Keratinocyte (primary cell): ENCODE measurements around the gene TMA16. TPM values are rescaled to one million over a fixed set of nuclear protein-coding genes. Genes with fewer than 3 reads are reported as not detected.

ENCODE experiments used
- DNase-seq: peaks from one replicate; pipeline ENCODE4 v3.0.0-alpha.2; 2011; ENCODE audit warnings: low read depth, missing footprints, low spot score
- FAIRE-seq: peaks from 2 replicates; lab custom pipeline; 2011; peaks lifted over from hg19 to GRCh38; lab: Jason Lieb, UNC
- H2AFZ ChIP-seq: 2 replicates; pipeline ENCODE4 v1.6.0; 2012; ENCODE audit warnings: low read length, control low read depth, inconsistent platforms; ENCODE audit not compliant: control insufficient read depth
- H3K27ac ChIP-seq: 2 replicates; pipeline ENCODE4 v1.5.1; 2011; ENCODE audit warnings: low read length; ENCODE audit not compliant: control insufficient read depth, insufficient read depth
- H3K27me3 ChIP-seq: 3 replicates; pipeline ENCODE4 v1.6.0; 2011; ENCODE audit warnings: low read length; ENCODE audit not compliant: control insufficient read depth, insufficient read depth; ENCODE audit errors: extremely low read depth
- H3K36me3 ChIP-seq, 2 experiments: 2 replicates in 1 of 2; 3 replicates in 1 of 2; pipeline ENCODE4 v1.5.1; 2011; ENCODE audit warnings: low read length in 2 of 2, mild to moderate bottlenecking in 1 of 2; ENCODE audit not compliant: control insufficient read depth in 2 of 2, insufficient read depth in 2 of 2; ENCODE audit errors: extremely low read depth in 1 of 2
- H3K4me1 ChIP-seq: 3 replicates; pipeline ENCODE4 v1.5.1; 2011; ENCODE audit warnings: low read length; ENCODE audit not compliant: control insufficient read depth, insufficient read depth; ENCODE audit errors: extremely low read depth
- H3K4me2 ChIP-seq: 3 replicates; pipeline ENCODE4 v1.6.0; 2011; ENCODE audit warnings: low read depth, low read length; ENCODE audit not compliant: control insufficient read depth, insufficient read depth; ENCODE audit errors: extremely low read depth
- H3K4me3 ChIP-seq, 3 experiments: fragments of 200-600 bp in 1 of 3; sonication (generic) in 1 of 3; 2 replicates in 2 of 3; 3 replicates in 1 of 3; pipeline ENCODE4 v1.5.1; 2011 to 2016; ENCODE audit warnings: low read length in 3 of 3, mild to moderate bottlenecking in 3 of 3, control low read depth in 2 of 3, inconsistent platforms in 1 of 3, low read depth in 1 of 3, mixed read lengths in 1 of 3, mixed run types in 1 of 3, moderate library complexity in 1 of 3; ENCODE audit not compliant: control insufficient read depth in 2 of 3, insufficient read depth in 2 of 3; ENCODE audit errors: extremely low read depth in 1 of 3
- H3K79me2 ChIP-seq: 2 replicates; pipeline ENCODE4 v1.6.0; 2012; ENCODE audit warnings: low read length; ENCODE audit not compliant: control insufficient read depth, insufficient read depth
- H3K9ac ChIP-seq: 3 replicates; pipeline ENCODE4 v1.6.0; 2011; ENCODE audit warnings: low read length; ENCODE audit not compliant: control insufficient read depth, insufficient read depth; ENCODE audit errors: extremely low read depth
- H3K9me1 ChIP-seq: 3 replicates; pipeline ENCODE4 v1.6.0; 2011; ENCODE audit warnings: low read length; ENCODE audit not compliant: control insufficient read depth, insufficient read depth; ENCODE audit errors: extremely low read depth
- H3K9me3 ChIP-seq: 2 replicates; pipeline ENCODE4 v1.5.1; 2012; ENCODE audit warnings: low read depth, low read length; ENCODE audit not compliant: control insufficient read depth
- H4K20me1 ChIP-seq: 3 replicates; pipeline ENCODE4 v1.6.0; 2011; ENCODE audit warnings: low read length; ENCODE audit not compliant: control insufficient read depth, insufficient read depth; ENCODE audit errors: extremely low read depth
- CTCF ChIP-seq, 3 experiments: IDR thresholded peaks in 1 of 3; conservative IDR thresholded peaks in 1 of 3; optimal IDR thresholded peaks in 1 of 3; 2 replicates in 2 of 3; 3 replicates in 1 of 3; pipeline versions ENCODE3 to v1.5.1; 2011; ENCODE audit warnings: low read length in 3 of 3, mild to moderate bottlenecking in 3 of 3, moderate library complexity in 2 of 3, control low read depth in 1 of 3, inconsistent platforms in 1 of 3; ENCODE audit not compliant: insufficient read depth in 2 of 3; ENCODE audit errors: extremely low read depth in 1 of 3
- EZH2 ChIP-seq: IDR thresholded peaks from one replicate; pipeline ENCODE4 v1.6.1; 2012; ENCODE audit warnings: inconsistent platforms, mild to moderate bottlenecking, low read length, moderate library complexity
- dilution Hi-C: fragments of 300-500 bp; cut with MboI; formaldehyde crosslinking; loops from one replicate; pipeline ENCODE4 v1.7.0; 2020; ENCODE audit warnings: low sequenced_read_pairs; ENCODE audit not compliant: extremely low pct_ligation_motif_present
- polyA plus RNA-seq, 5 experiments: library from polyadenylated mRNA; depleted of rRNA in 3 of 5; stranded (reverse) in 3 of 5; stranded (forward) in 1 of 5; unstranded in 1 of 5; fragments of >200 nt; gene quantifications; 1 replicate in 1 of 5; 2 replicates in 3 of 5; 3 replicates in 1 of 5; pipeline versions ENCODE4 v1.2.1 to v1.2.3, GENCODE V29; 2011 to 2012; ENCODE audit warnings: missing spikeins in 2 of 5, low read depth in 1 of 5, low replicate concordance in 1 of 5

TMA16 gene
- polyA plus RNA-seq, 1 donor (not counting 4 experiments of a cell fraction or from before 2014, with no cell fraction given) = 21.3 TPM

DNA sequence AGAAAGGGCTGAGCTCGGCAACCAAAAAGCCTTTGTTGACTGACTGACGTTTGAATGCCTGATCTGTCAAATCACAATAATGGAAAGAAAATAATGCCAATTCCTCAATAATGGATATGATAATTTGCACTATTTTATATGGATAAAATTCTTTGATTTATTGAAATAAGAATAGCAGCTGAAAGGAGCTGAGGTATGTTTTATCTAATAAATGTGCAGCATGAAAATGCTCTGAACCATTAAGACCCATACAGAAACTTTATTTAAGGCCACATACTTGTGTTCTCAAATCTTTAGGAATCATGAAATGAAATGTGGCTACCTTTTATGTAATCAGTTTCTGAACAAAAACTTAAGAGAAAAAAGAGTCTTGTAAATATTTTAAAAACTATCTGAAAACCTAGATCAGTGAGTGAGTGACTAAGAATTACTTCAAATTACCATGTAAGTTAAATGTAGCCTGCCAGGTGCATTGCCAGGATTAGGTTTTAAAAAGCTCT, 69.8 kb downstream of the TMA16 start:
- TF ChIP-seq EZH2 (no peak), CTCF (optimal IDR thresholded peaks at IDR 0.05 in 1 of 3, IDR thresholded peaks at IDR 0.05 in 1 of 3, conservative IDR thresholded peaks at IDR 0.05 in 1 of 3; ENCODE audit: extremely low read depth in 1 of 3, insufficient read depth in 2 of 3, low read length in 3 of 3) (no peak)
- Histone ChIP-seq H3K4me3 (no peak overlapping the region), H3K36me3 (no peaks in the 10 kb centered on the region), H3K9ac (no peak overlapping the region), H3K4me1 (no peaks in the 10 kb centered on the region), H3K4me2 (no peak overlapping the region), H3K9me3 (no peaks in the 10 kb centered on the region), H3K27ac (no peak overlapping the region), H3K9me1 (no peaks in the 10 kb centered on the region), H2AFZ (no peak overlapping the region), H4K20me1 (no peaks in the 10 kb centered on the region), H3K79me2 (no peaks in the 10 kb centered on the region), H3K27me3 (no peaks in the 10 kb centered on the region)
- dilution Hi-C loops = loop anchor here (25.0 kb wide), 1 partner anchor 198 kb away; no protein-coding TSS in a partner anchor
- no peak for FAIRE-seq
- DNase-seq = no peak

- Histone ChIP-seq H3K79me2 (no peaks in the 10 kb centered on the region), H3K27ac (no peak overlapping the region), H3K4me3 (no peak overlapping the region), H3K36me3 (no peaks in the 10 kb centered on the region), H3K9ac (no peak overlapping the region), H3K4me2 (no peak overlapping the region), H3K27me3 (no peaks in the 10 kb centered on the region), H3K9me3 (no peaks in the 10 kb centered on the region), H3K9me1 (no peaks in the 10 kb centered on the region), H3K4me1 (no peaks in the 10 kb centered on the region), H4K20me1 (no peaks in the 10 kb centered on the region), H2AFZ (no peak overlapping the region)
- TF ChIP-seq CTCF (optimal IDR thresholded peaks at IDR 0.05 in 1 of 3, IDR thresholded peaks at IDR 0.05 in 1 of 3, conservative IDR thresholded peaks at IDR 0.05 in 1 of 3; ENCODE audit: extremely low read depth in 1 of 3, insufficient read depth in 2 of 3, low read length in 3 of 3) = no peak
- TF ChIP-seq EZH2 = no peak
- DNase-seq (no peak), FAIRE-seq (no peak)
- dilution Hi-C loops = loop anchor here (25.0 kb wide), 1 partner anchor 197 kb away; no protein-coding TSS in a partner anchor
Measured at GRCh38 chr4:163565226-163566135, 71.0 kb downstream of the TMA16 start.
